OCI-LY1 (cell line): ENCODE results near the gene TMEM218.

Experiments used
- EZH2 ChIP-seq: fragments of 200-600 bp; sonication (generic), shearing (Covaris generic); IDR thresholded peaks from 2 replicates; pipeline ENCODE4 v1.8.0; 2017; ENCODE audit warnings: borderline replicate concordance, mixed run types, mild to moderate bottlenecking, antibody characterized with exemption, low read length, moderate library complexity, mixed read lengths
- TF ChIP-seq, protein P1 (sequence below): fragments of 200-600 bp; sonication (generic), shearing (Covaris generic); IDR thresholded peaks from 2 replicates; pipeline ENCODE4 v1.5.1; 2017; ENCODE audit warnings: mild to moderate bottlenecking, antibody characterized with exemption, low read length, moderate library complexity, mixed read lengths

DNA sequence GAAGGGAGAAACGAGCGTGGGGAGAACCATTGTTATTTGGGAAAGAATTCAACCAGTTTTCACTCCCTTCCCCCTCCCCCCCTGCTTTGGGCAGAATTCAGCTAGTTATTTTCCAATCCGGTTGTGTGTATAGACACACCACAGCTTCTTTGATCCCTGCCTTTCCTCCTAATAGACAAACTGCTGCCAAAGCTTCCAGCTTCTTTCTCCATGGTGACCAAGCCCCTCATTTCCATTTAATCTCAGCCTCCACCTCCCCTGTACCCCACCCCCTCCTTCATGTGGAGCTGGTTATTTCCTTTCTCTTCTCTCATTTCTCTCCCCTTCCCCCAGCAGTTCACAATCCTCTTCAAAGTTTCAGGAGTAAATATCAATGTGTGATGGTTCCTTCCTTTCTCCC is 28.4 kb upstream of the TMEM218 start:
- TF ChIP-seq, protein P1, sequence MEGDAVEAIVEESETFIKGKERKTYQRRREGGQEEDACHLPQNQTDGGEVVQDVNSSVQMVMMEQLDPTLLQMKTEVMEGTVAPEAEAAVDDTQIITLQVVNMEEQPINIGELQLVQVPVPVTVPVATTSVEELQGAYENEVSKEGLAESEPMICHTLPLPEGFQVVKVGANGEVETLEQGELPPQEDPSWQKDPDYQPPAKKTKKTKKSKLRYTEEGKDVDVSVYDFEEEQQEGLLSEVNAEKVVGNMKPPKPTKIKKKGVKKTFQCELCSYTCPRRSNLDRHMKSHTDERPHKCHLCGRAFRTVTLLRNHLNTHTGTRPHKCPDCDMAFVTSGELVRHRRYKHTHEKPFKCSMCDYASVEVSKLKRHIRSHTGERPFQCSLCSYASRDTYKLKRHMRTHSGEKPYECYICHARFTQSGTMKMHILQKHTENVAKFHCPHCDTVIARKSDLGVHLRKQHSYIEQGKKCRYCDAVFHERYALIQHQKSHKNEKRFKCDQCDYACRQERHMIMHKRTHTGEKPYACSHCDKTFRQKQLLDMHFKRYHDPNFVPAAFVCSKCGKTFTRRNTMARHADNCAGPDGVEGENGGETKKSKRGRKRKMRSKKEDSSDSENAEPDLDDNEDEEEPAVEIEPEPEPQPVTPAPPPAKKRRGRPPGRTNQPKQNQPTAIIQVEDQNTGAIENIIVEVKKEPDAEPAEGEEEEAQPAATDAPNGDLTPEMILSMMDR: no peak
- no peak for TF ChIP-seq EZH2
